Loucy (cell line): ENCODE data around the gene PRAC2.

Experiments used
- H2AFZ ChIP-seq: fragments of 200-600 bp; sonication (generic); 2 replicates; pipeline ENCODE4 v1.6.0; 2016; ENCODE audit warnings: antibody characterized with exemption, mild to moderate bottlenecking, low read length, moderate library complexity
- H3F3A ChIP-seq: fragments of 200-600 bp; 2 replicates; pipeline ENCODE4 v1.6.0; 2016; ENCODE audit warnings: antibody characterized with exemption, low read depth, mild to moderate bottlenecking
- H3K27me3 ChIP-seq: fragments of 200-600 bp; sonication (generic); 2 replicates; pipeline ENCODE4 v1.6.1; 2014; ENCODE audit warnings: low read length, mild to moderate bottlenecking; ENCODE audit not compliant: insufficient read depth, poor library complexity, severe bottlenecking
- H3K36me3 ChIP-seq: fragments of 200-600 bp; sonication (generic); 2 replicates; pipeline ENCODE4 v1.6.1; 2016; ENCODE audit warnings: low read length; ENCODE audit not compliant: insufficient read depth
- H3K4me1 ChIP-seq: fragments of 200-600 bp; sonication (generic); 2 replicates; pipeline ENCODE4 v1.5.1; 2014; ENCODE audit warnings: low read length, mild to moderate bottlenecking; ENCODE audit not compliant: insufficient read depth, poor library complexity, severe bottlenecking
- H3K4me2 ChIP-seq: fragments of 200-600 bp; sonication (generic); 2 replicates; pipeline ENCODE4 v1.6.0; 2014; ENCODE audit warnings: antibody characterized with exemption, low read length, low read depth, mild to moderate bottlenecking; ENCODE audit not compliant: poor library complexity, severe bottlenecking
- H3K4me3 ChIP-seq: fragments of 200-600 bp; sonication (generic); 2 replicates; pipeline ENCODE4 v1.5.1; 2014; ENCODE audit warnings: low read length, mild to moderate bottlenecking, mixed read lengths; ENCODE audit not compliant: poor library complexity, severe bottlenecking
- H3K79me2 ChIP-seq: fragments of 200-600 bp; sonication (generic); 2 replicates; pipeline ENCODE4 v1.6.1; 2014; ENCODE audit warnings: low read length; ENCODE audit not compliant: insufficient read depth
- H3K9ac ChIP-seq: fragments of 200-600 bp; sonication (generic); 2 replicates; pipeline ENCODE4 v1.6.0; 2014; ENCODE audit warnings: mild to moderate bottlenecking, low read depth, low read length, moderate library complexity; ENCODE audit not compliant: poor library complexity, severe bottlenecking
- H3K9me2 ChIP-seq: fragments of 200-600 bp; sonication (generic); replicated peaks from 2 replicates; pipeline ENCODE4 v1.6.1; 2016; ENCODE audit warnings: low read depth, low read length, mixed read lengths
- H3K9me3 ChIP-seq: fragments of 200-600 bp; sonication (generic); 2 replicates; pipeline ENCODE4 v1.6.1; 2014; ENCODE audit warnings: mild to moderate bottlenecking, antibody characterized with exemption, low read length, low read depth; ENCODE audit not compliant: insufficient read depth
- H4K20me1 ChIP-seq: fragments of 200-600 bp; sonication (generic); 2 replicates; pipeline ENCODE4 v1.6.0; 2014; ENCODE audit warnings: antibody characterized with exemption, low read length, mild to moderate bottlenecking; ENCODE audit not compliant: insufficient read depth, poor library complexity, severe bottlenecking
- EZH2phosphoT487 ChIP-seq: fragments of 200-600 bp; IDR thresholded peaks from 2 replicates; pipeline ENCODE4 v1.6.1; 2018; ENCODE audit warnings: antibody characterized with exemption, mild to moderate bottlenecking, moderate library complexity, borderline replicate concordance
- TF ChIP-seq, protein P1 (sequence below): fragments of 200-600 bp; sonication (generic); conservative IDR thresholded peaks from 2 replicates; pipeline ENCODE4 v1.5.1; 2014; ENCODE audit warnings: mild to moderate bottlenecking, antibody characterized with exemption, low read length

The PRAC2 gene

DNA sequence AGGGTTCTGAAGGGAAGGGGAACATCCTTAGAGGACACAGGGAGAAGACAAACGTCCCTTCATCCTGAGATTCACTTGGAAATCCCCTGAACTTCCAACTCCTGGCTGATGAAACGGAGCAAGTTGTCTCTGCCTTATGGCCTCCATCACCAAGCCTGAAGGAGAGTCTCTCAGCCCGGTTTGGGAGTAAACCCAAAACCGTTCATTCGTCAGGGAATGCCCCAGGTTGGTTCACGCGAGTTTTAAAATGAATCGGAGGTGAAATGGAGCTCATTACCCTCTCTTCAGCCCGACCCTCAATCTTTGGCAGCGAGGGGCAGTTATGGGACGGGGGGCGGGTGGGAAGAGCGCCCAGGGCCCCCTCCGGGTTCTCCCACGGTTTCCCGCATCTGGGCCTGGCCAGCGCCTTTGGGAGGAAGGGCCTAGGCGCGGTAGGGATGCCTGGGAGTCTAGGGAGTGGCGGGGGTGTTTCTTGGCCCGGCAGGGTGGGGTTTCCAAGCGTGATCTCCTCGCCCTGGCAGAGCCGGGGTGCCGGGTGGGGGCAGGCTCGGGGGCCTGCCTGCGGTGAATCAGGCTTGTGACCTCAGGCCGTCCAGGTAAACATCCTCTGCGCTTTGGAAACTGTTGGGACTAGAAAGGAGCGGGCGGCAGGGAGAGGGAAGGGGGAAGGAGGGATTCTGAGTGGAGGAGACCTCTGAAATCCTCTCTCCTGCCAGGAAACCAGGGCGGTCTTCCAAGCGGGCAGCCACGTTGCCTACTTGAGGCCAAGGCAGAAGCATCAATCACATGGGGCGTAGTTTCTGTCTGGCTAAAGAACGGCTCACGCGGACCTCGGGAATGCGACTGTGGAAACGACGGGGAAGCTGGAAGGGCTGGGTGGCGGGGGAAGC, 29.7 kb downstream of the PRAC2 start:
- no peak overlapping the region for H3K4me3 ChIP-seq

GRCh38 chr17:48753794-48754499, 31.0 kb downstream of the PRAC2 start:
- Histone ChIP-seq H3K9me3 (no peaks in the 10 kb centered on the region), H2AFZ (no peak overlapping the region), H4K20me1 (no peaks in the 10 kb centered on the region), H3K79me2 (no peaks in the 10 kb centered on the region), H3K27me3 (peaks cover 5% of the 10 kb centered on the region), H3K4me1 (no peaks in the 10 kb centered on the region), H3K4me3 (no peak overlapping the region), H3K9me2 (no peaks in the 10 kb centered on the region), H3K4me2 (no peak overlapping the region), H3K9ac (no peak overlapping the region), H3K36me3 (no peaks in the 10 kb centered on the region), H3F3A (no peaks in the 10 kb centered on the region)
- TF ChIP-seq, protein P1, sequence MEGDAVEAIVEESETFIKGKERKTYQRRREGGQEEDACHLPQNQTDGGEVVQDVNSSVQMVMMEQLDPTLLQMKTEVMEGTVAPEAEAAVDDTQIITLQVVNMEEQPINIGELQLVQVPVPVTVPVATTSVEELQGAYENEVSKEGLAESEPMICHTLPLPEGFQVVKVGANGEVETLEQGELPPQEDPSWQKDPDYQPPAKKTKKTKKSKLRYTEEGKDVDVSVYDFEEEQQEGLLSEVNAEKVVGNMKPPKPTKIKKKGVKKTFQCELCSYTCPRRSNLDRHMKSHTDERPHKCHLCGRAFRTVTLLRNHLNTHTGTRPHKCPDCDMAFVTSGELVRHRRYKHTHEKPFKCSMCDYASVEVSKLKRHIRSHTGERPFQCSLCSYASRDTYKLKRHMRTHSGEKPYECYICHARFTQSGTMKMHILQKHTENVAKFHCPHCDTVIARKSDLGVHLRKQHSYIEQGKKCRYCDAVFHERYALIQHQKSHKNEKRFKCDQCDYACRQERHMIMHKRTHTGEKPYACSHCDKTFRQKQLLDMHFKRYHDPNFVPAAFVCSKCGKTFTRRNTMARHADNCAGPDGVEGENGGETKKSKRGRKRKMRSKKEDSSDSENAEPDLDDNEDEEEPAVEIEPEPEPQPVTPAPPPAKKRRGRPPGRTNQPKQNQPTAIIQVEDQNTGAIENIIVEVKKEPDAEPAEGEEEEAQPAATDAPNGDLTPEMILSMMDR = no peak
- no peak for TF ChIP-seq EZH2phosphoT487

More for the DNA sequence above, 29.7 kb downstream of the PRAC2 start:
- Histone ChIP-seq H3K36me3 (no peaks in the 10 kb centered on the region), H3K79me2 (no peaks in the 10 kb centered on the region), H3K4me2 (no peak overlapping the region), H3K27me3 (peaks cover 5% of the 10 kb centered on the region), H2AFZ (no peak overlapping the region), H3F3A (no peaks in the 10 kb centered on the region), H3K9me3 (no peaks in the 10 kb centered on the region), H3K9me2 (no peaks in the 10 kb centered on the region), H3K4me1 (no peaks in the 10 kb centered on the region), H3K9ac (no peak overlapping the region), H4K20me1 (no peaks in the 10 kb centered on the region)
- no peak for TF ChIP-seq EZH2phosphoT487
- TF ChIP-seq, protein P1 = no peak

DNA sequence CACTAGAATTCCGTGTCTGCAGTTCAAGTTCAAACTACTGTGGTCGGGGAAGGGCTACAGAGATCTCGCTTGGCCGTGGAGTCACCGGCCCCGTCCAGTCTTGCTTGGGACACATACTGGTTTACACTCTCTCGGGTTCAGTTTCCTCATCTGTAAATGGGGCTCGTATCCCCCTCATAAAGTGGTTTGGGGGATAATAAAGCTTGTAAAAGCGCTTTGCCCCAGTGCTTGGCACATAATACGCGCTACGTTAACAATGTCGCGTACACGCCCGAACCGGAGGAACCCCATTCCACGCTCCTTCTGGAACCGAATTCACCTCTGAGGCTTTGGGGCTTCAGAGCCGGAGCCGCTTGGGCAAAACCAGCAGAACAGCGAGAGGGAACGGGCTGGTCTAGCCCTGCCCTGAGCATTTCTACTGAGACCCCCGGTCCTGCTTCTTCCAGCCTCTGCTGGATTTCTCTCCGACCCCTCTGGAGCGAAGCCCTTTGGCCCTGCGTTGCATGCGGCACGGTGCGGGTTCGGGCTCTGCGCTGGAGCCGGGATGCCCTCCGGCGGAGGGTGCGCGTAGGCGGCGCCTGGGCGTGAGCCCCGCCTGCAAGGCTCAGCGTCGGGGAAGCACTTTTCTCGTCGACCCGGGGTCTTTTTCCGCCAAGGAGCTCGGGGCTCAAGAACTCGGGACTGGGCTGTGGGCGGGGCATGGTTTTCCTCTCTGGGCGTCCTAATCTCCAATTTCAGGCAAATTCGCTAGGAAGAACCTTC, 31.7 kb downstream of the PRAC2 start:
- H3F3A ChIP-seq = no peaks in the 10 kb centered on the region
- no peak overlapping the region for H3K9ac ChIP-seq
- H3K36me3 ChIP-seq = no peaks in the 10 kb centered on the region
- H3K4me2 ChIP-seq = no peak overlapping the region
- no peaks in the 10 kb centered on the region for H3K4me1 ChIP-seq
- H3K9me3 ChIP-seq = no peaks in the 10 kb centered on the region
- no peak overlapping the region for H2AFZ ChIP-seq
- no peak for TF ChIP-seq EZH2phosphoT487
- no peaks in the 10 kb centered on the region for H4K20me1 ChIP-seq
- no peak overlapping the region for H3K4me3 ChIP-seq
- H3K9me2 ChIP-seq = no peaks in the 10 kb centered on the region
- no peaks in the 10 kb centered on the region for H3K79me2 ChIP-seq
- peaks cover 5% of the 10 kb centered on the region for H3K27me3 ChIP-seq
